ENCODE data around the gene HK3.
"Not testable (repeated sequence)": the region's sequence is repeated elsewhere in the genome, so short reads cannot be mapped to it uniquely, and the experiment has no call there.

HK3 gene

DNA sequence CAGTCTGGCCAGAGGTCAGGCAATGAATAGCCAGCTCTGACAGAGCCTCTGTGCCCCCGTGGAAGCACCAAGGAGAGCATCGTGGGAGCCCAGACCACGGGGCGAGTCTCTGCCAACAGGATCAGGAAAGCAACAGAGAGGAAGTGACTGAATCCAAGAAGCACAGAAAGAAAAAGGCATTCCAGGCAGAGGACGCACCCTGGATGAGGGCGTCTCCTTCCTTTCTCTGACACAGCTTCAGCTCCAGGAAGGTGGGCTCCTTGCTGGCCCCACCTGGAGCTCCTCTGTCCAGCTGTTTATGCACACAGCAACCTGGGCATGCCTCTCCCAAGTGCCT lies 16.6 kb downstream of the HK3 start:
- no peak for DNase-seq (ENCODE audit: low read depth)

DNA sequence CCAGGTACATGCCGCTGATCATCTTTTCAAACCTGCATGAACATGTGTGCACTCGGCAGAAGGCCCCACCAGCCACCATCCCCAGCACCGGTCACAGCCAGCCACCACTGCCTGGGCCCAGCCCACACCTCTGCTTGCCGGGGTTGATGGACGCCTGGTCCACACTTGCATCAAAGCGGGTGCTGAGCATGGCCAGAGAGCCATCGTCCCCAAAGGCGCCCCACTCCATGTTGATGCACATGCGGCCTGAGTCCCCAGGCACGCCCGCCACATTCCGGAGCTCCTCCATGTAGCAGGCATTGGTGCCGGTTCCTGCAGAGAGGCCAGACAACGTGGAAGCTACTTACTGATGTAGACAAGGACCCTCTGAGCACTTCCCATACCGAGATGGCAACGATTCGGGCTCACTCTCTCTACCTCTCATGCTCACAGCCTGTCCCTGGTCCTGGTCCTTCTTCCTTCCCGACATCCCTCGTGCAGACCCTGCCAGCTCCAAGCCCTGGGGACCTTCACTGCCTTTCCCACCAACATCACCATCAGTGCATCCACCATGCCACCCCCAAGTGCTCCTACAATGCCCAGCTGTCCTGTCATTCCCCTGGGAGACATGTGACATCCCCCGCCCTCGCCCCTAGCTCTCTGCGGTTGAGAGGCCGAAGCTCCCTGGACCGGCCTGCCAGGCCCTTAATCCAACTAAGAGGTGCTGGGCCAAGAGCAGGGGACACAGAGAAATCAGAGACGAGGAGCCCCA lies 17.2 kb downstream of the HK3 start:
- no peak for DNase-seq (ENCODE audit: low read depth)

DNA sequence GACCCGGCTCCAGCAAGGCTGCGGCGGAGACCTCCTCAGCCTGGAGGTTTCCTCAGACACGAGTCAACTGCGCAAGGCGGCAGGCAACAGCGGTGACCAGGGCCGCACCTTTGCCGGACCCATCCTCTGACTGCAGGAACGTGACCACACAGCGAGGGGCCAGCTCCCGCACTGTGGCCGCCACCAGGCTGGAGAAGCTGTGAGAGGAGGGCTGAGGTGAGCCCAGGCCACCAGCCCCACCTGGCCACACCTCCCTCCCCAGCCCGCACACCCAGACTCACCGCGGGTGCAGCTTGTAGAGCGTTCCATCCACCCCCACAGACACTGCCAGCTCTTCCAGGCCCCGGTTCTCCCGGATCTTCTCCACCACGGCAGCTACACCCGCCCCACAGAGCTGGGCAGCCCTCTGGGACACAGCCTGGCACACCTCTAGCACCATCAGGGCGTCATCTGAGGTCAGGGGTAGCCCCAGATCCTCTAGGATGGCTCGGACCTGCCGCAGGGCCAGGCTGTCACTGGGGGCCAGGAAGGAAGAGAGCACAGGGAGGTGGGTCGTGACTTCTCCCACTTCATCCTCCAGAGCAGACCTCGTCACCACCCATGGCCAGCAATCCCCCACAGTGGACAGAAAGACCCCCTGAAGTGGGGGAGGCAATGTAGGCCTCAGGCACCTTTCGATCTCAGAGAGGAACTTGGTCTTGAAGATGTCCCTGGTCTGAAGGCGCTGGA lies 18.0 kb downstream of the HK3 start:
- DNase-seq (ENCODE audit: low read depth), result no peak

DNA sequence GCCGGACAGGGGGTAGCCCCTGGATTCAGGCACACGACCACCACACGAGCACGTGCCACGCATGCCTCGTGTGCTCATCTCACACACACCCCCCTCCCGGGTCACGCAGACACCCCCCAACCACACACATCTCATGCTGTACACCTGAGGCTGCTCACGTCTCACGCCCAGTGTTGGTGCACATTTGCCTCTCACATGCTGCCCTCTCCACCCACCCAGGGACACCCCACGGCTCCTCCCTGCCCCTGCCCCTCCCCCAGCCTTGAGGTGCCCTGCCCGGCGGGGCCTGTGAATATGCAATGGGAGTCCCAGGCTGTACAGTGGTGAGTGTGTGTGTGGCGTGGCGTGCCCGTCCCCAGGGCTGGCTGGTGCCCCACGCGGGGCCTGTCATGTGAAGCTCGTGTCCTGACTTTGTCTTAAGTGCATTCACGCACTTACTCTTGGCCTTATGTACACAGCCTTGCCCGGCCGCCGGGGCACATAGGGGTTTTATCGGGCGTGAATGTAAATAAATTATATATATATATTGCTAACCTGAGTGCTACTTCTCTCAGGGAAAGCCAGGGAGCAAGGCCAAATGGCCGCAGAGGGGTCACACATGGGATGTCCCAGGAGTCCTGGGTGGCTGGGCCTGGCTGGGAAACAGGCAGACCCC lies 18.7 kb downstream of the HK3 start:
- DNase-seq (ENCODE audit: low read depth), result no peak

DNA sequence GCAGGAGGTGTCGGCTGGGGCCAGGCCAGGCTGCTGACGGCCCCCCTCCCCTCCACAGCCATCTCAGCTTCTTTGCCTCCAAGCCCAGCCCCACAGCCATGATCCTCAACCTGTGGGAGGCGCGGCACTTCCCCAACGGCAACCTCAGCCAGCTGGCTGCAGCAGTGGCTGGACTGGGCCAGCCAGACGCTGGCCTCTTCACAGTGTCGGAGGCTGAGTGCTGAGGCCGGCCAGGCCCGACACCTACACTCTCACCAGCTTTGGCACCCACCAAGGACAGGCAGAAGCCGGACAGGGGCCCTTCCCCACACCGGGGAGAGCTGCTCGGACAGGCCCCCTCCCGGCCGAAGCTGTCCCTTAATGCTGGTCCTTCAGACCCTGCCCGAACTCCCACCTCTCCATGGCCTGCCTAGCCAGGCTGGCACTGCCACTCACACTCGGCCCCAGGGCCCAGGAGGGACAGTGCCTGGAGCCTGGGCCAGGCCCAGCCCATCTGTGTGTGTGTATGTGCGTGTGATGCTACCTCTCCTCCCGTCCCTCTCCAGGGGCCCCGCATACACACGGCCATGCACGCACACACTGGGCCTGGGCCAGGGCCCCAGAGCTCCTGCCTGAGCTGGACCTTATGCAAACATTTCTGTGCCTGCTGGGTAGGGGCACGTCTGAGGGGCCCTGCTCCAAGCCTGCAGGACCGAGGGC lies 19.3 kb downstream of the HK3 start:
- DNase-seq (ENCODE audit: low read depth), result no peak

DNA sequence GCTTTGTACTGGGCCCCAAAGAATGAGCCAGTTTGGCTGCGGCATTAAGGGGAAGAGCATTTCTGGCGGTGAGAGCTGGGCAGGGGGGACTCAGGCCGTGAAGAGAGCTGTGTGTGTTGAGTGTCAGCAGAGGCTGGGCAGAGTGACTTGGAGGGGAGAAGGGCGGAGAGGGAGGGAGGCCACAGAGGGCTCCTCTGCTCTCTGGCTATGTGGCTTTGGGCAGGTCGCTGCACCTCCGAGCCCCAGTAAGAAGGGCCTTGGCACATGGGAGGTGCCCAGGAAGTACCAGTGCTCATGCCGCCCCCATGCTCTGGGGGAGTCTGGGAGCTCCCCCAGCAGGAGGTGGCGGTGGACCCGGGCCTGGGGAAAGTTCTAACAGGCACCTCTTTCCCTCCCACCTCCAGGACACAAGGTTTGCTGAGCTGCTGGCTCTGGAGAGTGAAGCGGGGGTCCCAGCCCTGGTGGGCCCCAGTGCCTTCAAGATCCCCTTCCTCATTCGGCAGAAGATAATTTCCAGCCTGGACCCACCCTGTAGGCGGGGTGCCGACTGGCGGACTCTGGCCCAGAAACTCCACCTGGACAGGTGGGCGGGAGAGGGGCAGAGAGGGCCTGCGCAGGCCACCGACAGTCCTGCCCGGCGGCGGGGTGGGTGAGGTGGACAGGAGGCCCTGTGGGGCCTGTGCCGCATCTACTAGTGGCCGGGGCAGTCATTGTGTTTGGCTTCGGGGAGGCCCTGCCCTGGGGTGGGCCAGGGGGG lies 20.1 kb downstream of the HK3 start:
- no peak for DNase-seq (ENCODE audit: low read depth)

DNA sequence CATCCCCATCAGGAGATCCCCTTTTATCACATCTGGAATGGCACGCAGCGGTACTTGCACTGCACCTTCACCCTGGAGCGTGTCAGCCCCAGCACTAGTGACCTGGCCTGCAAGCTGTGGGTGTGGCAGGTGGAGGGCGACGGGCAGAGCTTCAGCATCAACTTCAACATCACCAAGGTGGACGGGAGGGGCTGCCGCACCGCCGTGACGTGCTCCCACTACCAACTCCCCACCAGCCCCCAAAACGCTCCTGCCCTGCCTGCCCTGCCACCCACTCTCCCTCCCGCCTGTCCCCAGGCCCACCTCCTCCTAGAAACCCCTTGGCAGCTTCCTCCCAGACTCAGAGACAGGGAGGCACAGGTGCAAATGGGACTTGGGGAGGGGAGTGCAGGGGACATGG lies 20.7 kb downstream of the HK3 start:
- no peak for DNase-seq (ENCODE audit: low read depth)

DNA sequence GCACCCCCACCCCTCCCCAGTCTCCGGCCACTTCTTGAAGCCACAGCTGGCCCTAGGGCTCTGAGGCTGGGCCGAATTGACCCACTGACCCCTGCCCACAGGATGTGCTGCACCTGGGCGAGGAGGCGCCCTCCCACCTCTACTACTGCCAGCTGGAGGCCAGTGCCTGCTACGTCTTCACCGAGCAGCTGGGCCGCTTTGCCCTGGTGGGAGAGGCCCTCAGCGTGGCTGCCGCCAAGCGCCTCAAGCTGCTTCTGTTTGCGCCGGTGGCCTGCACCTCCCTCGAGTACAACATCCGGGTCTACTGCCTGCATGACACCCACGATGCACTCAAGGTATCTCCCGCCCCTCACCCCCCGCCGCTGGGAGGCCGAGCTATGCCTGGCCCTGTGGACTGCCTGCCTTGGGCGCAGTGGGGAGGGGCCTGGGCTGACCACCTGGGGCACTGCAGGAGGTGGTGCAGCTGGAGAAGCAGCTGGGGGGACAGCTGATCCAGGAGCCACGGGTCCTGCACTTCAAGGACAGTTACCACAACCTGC lies 21.3 kb downstream of the HK3 start:
- no peak for DNase-seq (ENCODE audit: low read depth)

DNA sequence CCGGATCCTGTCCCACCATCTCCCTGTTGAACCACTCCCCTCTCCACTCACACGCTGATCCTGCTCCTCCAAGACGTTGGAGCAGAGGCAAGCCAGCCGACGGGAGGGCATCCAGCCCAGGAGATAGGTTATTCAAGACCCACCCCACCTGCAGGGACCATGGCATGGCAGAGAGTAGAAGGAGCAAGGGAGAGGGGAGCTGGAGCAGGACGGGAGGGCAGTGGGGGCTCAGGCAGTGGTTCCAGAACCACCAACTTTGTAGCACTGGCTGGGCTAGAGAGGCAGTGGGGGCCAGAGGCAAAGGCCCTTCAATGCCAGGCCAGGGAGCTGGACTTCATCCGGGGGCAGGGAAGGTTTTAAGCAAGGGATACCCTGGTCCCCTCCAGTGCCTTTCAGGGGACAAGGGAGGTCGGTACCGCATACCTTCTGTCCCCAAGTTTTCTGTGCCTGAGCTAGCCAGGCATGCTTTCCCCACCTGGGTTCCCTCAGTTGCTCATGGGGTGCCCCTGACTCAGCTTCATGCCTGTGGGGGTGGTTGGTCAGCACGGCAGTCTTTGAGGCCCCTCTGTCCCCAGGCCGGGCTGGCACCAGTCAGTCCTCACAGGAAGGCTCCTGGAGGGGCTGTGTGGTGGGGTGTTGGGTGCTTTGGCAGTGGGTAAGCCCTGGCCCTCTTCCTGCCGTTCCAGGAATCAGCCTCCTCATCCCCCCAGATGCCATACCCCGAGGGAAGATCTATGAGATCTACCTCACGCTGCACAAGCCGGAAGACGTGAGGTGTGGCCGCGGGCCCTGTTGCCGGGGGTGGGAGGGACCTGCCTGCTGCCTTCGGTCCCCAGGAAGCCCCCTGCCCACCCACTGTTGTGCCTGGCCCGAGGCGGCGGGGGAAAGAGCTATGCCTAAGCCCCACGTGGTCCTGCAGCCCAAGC lies 22.4 kb downstream of the HK3 start:
- DNase-seq (ENCODE audit: low read depth), result no peak

DNA sequence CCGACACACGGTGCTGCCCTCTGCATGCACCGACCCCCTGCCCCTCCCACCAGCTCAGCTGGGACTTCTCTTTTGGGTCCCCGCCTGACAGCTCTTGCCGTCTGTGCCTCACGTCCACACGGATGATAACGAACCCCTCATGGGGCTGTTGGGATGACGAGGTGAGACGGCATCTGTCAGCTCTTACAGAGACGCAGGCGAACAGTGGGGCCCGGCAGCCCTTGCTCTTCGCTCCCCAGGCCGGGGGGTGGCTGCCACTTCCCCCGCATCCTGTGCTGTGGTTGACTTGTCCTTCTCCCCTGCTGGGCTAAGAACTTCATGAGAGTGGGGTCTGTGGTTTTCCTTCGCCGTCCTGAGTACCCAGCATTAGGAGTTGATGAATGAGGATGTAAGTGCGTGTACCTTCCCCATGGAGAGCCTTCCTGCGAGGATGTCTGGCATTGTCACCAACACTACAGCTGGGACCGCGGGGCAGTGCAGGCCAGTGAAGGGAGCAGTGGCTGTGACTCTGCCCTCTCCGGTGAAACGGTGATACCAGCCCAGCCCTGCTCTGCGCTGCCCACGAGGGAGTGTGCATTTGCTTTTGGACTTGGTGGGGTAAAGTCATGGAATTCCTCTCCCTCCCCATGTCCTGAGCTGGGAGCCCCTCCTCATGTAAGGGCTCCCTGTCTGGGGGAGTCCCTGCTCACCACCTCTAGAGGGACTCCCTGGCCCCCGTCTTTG lies 23.2 kb downstream of the HK3 start:
- DNase-seq (ENCODE audit: low read depth), result no peak

DNA sequence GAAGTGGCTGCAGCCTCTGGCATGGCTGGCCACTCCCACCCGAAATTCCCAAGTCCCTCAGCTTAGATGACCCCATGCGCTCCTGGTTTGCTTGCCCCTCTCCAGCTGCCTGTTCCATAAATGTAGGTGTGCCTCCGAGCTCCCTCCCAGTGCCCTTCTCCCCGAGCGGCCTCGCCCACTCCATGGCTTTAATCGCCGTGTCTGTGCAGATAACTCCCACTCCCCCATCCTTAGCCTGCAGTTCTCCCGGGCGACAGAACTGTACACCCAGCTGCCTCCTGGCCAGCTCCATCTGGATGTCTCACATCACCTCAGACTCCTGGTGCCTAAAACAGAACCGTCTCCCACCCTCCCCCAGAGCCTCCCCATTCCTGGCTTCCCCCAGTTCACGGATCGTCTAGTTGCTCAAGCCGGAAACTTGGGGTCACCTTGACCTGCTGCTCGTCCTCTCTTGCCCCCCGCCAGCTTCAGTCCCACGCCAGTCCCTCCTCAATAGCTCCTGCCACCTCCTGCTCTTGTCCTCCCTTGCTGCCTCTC lies 24.1 kb downstream of the HK3 start:
- DNase-seq (ENCODE audit: low read depth), result no peak

DNA sequence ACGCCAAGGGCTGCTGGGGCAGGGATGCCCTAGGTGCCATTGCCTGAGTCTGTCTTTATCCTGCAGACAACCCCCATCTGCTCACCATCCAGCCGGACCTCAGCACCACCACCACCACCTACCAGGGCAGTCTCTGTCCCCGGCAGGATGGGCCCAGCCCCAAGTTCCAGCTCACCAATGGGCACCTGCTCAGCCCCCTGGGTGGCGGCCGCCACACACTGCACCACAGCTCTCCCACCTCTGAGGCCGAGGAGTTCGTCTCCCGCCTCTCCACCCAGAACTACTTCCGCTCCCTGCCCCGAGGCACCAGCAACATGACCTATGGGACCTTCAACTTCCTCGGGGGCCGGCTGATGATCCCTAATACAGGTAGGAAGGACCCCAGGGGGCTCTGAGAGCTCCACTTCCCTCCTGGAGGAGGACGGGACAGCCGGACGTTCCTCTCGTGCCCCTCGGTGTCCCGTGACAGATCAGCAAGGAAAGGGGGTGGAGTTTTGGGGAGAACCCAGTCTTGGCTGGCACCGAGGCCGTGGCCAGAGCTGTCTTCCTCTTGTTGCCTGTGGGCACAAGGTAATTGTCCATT lies 24.9 kb downstream of the HK3 start:
- DNase-seq (ENCODE audit: low read depth), result no peak

DNA sequence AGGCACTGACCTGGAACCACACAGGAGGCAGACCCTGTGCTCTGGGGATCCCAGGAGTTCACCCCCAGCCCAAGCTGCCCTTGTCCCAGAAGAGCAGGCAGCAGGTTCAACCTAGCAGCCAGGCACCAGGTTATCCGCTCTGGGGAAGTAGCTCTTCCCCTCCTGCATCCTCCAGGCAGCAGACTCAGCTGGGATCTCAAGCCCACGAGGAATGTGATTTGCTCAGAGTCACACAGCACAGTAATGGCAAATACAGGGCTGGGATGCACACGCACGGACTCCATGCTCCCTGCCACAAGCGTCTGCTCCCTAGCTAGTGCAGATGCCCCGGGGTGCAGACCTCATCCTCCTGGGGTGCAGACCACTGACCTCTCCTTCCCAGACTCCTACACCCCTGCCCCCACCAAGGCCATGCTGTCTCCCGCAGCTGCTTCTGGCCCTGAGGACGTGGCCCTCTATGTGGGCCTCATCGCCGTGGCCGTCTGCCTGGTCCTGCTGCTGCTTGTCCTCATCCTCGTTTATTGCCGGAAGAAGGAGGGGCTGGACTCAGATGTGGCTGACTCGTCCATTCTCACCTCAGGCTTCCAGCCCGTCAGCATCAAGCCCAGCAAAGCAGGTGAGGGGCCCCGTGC lies 25.5 kb downstream of the HK3 start:
- DNase-seq (ENCODE audit: low read depth), result no peak

DNA sequence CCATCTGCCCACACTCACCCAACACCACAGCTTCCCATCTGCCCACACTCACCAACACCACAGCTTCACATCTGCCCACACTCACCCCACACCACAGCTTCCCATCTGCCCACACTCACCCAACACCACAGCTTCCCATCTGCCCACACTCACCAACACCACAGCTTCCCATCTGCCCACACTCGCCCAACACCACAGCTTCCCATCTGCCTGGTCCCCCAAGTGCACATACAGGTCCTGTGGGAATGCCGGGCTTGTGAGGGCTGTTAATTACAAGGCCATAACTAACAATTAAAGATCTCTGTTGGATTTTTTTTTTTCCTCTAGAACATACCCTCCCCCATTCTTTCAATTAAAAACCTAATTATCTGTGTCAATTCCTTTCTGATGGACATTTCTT lies 26.1 kb downstream of the HK3 start:
- not testable (repeated sequence) for DNase-seq (ENCODE audit: low read depth)

DNA sequence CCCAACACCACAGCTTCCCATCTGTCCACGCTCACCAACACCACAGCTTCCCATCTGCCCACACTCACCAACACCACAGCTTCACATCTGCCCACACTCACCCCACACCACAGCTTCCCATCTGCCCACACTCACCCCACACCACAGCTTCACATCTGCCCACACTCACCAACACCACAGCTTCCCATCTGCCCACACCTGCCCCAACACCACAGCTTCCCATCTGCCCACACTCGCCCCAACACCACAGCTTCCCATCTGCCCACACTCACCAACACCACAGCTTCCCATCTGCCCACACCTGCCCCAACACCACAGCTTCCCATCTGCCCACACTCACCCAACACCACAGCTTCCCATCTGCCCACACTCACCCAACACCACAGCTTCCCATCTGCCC lies 26.6 kb downstream of the HK3 start:
- DNase-seq (ENCODE audit: low read depth), result not testable (repeated sequence)

DNA sequence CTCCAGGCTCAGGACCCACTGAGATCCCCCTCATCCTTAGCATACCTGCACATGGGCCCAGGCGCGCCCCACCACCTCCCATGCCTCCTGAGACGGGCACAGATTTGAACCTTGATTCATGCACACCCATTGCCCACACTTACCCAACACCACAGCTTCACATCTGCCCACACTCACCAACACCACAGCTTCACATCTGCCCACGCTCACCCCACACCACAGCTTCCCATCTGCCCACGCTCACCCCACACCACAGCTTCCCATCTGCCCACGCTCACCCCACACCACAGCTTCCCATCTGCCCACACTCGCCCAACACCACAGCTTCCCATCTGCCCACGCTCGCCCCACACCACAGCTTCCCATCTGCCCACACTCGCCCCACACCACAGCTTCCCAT lies 28.5 kb downstream of the HK3 start:
- DNase-seq (ENCODE audit: low read depth), result not testable (repeated sequence)

DNA sequence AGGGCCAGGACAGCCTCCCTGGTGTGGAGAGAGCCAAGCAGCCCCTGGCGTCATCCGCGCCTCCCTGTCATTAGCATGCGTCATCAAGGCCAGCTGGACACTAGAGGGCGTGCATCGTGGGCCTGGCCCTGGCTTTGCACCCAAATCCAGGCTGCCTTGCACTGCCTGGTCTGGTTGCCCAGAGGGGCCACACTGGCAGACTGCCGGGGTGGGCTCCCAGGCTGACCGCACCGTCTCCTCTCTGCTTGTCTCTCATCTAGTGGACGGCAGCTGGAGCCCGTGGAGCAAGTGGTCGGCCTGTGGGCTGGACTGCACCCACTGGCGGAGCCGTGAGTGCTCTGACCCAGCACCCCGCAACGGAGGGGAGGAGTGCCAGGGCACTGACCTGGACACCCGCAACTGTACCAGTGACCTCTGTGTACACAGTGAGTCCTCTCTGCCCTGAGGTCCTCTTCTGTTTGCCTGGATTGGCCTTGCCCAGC lies 29.0 kb downstream of the HK3 start:
- no peak for DNase-seq (ENCODE audit: low read depth)

DNA sequence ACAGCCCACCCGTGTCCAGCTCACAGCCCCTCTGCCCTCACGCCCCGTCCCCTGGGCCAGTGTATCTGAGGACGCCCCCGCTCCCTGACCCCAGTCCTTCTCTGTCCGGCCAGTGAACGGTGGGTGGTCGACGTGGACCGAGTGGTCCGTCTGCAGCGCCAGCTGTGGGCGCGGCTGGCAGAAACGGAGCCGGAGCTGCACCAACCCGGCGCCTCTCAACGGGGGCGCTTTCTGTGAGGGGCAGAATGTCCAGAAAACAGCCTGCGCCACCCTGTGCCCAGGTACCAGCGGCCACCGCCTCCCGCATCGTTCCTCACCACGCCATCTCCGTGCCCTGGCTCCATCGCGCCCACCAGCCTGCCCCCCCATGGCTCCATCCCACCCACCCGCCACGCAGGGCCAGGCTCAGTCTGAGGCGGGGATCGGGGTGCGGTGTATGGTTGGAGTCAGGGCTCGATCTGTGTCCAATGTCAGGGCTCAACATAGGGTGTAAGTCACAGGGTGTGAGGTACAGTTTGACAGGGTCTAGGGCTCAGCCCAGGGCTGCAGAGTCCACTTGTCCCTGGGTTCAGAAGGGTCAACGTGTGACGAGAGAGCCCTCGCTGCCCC lies 29.5 kb downstream of the HK3 start:
- no peak for DNase-seq (ENCODE audit: low read depth)

Data from stimulated activated CD8-positive, alpha-beta memory T cell treated with anti-CD3 and anti-CD28 coated beads, Interleukin-15, amount 100 ng/mL, for 24 hours (primary cell).